Gastroesophageal sphincter (tissue), 4 donors: Measurements from ENCODE around the gene TXLNB. TPM values are rescaled to one million over a fixed set of nuclear protein-coding genes. Genes with fewer than 3 reads are reported as not detected.

Source experiments
- ATAC-seq: fragments of 150-250 bp; one replicate; pipeline ENCODE4 v1.9.1; 2016; ENCODE audit warnings: mild to moderate bottlenecking, moderate library complexity
- H3K27ac ChIP-seq, 4 donors: fragments of 200-600 bp; sonication (generic) in 3 of 4; 1 replicate in 3 of 4; 2 replicates in 1 of 4; pipeline ENCODE4 v1.5.1; 2016 to 2019
- H3K27me3 ChIP-seq: fragments of 200-600 bp; sonication (generic); one replicate; pipeline ENCODE4 v1.5.1; 2019
- H3K36me3 ChIP-seq, 2 donors: fragments of 200-600 bp; sonication (generic); one replicate each; pipeline ENCODE4 v1.5.1; 2019; ENCODE audit warnings: control low read depth in 1 of 2
- H3K4me1 ChIP-seq, 3 donors: fragments of 200-600 bp; sonication (generic); 1 replicate in 2 of 3; 2 replicates in 1 of 3; pipeline ENCODE4 v1.5.1; 2016 to 2019; ENCODE audit warnings: control low read depth in 2 of 3
- H3K4me3 ChIP-seq, 2 donors: fragments of 200-600 bp; sonication (generic); one replicate each; pipeline ENCODE4 v1.5.1; 2019; ENCODE audit warnings: mild to moderate bottlenecking in 1 of 2, moderate library complexity in 1 of 2
- H3K9me3 ChIP-seq, 3 donors: fragments of 200-600 bp; sonication (generic); one replicate each; pipeline ENCODE4 v1.5.1; 2017 to 2019; ENCODE audit warnings: control low read depth in 2 of 3
- EP300 ChIP-seq: sonication (generic); formaldehyde crosslinking; IDR thresholded peaks from one replicate; pipeline ENCODE4 v1.6.1; 2017; ENCODE audit warnings: antibody characterized with exemption, mild to moderate bottlenecking
- POLR2A ChIP-seq, 2 donors: fragments of 450-650 bp; IDR thresholded peaks; one replicate each; pipeline ENCODE4 v1.6.1; 2017; ENCODE audit warnings: antibody characterized with exemption in 2 of 2, mild to moderate bottlenecking in 2 of 2, moderate library complexity in 1 of 2
- POLR2AphosphoS5 ChIP-seq: sonication (generic); formaldehyde crosslinking; IDR thresholded peaks from one replicate; pipeline ENCODE4 v1.6.1; 2017; ENCODE audit warnings: antibody characterized with exemption
- WGBS, 2 donors: methylation state at CpG; one replicate each; pipeline ENCODE4 v1.1.5; 2018; ENCODE audit warnings: low coverage in 1 of 2; 5-methylcytosine and 5-hydroxymethylcytosine counted together
- total RNA-seq, 4 donors: library from RNA; depleted of rRNA; stranded (reverse); fragments of >200 nt; gene quantifications; one replicate each; pipeline ENCODE4 v1.1.0, GENCODE V29; 2016
- TF ChIP-seq, protein P1 (sequence below), 4 experiments: fragments of 200-600 bp in 2 of 4; fragments of 450-650 bp in 2 of 4; sonication (generic) in 1 of 4; IDR thresholded peaks; one replicate each; pipeline ENCODE4 v1.5.1; 2017 to 2019; ENCODE audit warnings: antibody characterized with exemption in 4 of 4, mild to moderate bottlenecking in 2 of 4, moderate library complexity in 2 of 4

Gene TXLNB
- total RNA-seq, 4 donors from 2014 or later: 0.67 to 5.4 (median 2.6) TPM

DNA sequence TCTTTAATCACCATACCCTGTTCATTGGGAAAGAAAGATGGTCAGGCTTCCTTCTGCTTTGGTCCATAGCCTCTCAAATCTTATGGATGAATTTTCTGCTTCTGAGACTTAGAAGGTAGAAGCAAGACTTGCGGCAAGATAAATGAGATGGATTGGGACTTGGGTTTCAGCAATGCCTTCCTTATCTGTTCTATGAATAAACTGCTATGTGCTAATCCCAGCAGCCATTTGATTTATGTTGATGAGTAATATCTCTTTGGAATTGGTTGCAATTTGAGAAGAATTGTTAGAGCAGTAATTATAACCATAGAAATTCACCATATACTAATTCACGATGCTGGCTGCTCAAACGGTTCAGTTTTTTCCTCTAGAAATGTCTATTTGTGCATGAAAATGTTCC lies 48.3 kb downstream of the TXLNB start:
- 86 to 88% methylated on average over 3 of the region's 3 CpGs for WGBS, 2 donors
- H3K27me3 ChIP-seq: no peaks in the 10 kb centered on the region
- no peaks in the 10 kb centered on the region for H3K36me3 ChIP-seq
- peaks cover 3 to 27% (median 4%) of the 10 kb centered on the region in 3 donors for H3K4me1 ChIP-seq
- H3K9me3 ChIP-seq: no peaks in the 10 kb centered on the region
- no peak overlapping the region for H3K27ac ChIP-seq
- no peak overlapping the region for H3K4me3 ChIP-seq
- no peak for ATAC-seq
- no peak for TF ChIP-seq POLR2A (IDR thresholded peaks at IDR 0.05)
- TF ChIP-seq POLR2AphosphoS5: no peak
- TF ChIP-seq, protein P1, sequence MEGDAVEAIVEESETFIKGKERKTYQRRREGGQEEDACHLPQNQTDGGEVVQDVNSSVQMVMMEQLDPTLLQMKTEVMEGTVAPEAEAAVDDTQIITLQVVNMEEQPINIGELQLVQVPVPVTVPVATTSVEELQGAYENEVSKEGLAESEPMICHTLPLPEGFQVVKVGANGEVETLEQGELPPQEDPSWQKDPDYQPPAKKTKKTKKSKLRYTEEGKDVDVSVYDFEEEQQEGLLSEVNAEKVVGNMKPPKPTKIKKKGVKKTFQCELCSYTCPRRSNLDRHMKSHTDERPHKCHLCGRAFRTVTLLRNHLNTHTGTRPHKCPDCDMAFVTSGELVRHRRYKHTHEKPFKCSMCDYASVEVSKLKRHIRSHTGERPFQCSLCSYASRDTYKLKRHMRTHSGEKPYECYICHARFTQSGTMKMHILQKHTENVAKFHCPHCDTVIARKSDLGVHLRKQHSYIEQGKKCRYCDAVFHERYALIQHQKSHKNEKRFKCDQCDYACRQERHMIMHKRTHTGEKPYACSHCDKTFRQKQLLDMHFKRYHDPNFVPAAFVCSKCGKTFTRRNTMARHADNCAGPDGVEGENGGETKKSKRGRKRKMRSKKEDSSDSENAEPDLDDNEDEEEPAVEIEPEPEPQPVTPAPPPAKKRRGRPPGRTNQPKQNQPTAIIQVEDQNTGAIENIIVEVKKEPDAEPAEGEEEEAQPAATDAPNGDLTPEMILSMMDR (IDR thresholded peaks at IDR 0.05): no peak
- no peak for TF ChIP-seq EP300

DNA sequence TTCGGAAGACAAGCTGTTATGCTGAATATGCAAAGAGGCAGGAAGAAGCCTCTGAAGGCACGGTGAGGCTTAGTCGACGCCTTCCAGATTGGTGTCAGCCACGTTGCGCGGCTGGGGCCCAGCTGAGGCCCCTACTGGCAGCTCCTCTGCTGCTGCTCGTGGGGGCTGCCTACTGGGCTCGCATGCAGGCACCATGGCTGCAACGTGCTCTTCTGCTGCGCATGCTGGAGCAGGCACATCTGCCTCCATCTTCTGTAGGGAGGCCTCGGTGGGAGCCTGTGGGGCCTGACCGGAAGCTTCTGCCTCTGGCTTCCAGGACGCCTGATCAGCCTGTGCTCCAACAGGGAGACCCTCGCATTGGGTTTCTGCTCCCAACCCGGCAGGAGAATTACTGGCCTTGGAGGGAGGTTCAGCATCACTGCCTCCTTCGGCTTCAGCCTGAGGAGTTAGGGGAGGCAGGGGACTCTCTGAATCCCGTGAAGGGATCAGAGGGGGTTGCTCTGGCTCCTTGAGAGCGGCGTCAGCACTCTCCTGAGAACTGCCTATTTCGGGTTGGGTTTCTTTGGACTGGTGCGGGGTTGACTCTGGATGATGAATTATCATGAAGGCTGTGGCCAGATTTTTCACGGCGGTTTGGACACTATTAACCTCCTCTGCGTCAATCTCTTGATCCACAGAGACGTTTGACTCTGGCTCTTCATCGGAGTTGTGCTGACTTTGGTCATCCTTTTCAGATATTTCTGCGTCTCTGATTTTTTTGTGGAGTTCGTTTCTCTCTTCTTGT lies 49.1 kb downstream of the TXLNB start:
- H3K4me3 ChIP-seq: no peak overlapping the region
- H3K9me3 ChIP-seq: no peaks in the 10 kb centered on the region
- no peaks in the 10 kb centered on the region for H3K27me3 ChIP-seq
- TF ChIP-seq POLR2A (IDR thresholded peaks at IDR 0.05): no peak
- TF ChIP-seq, protein P1 (IDR thresholded peaks at IDR 0.05): no peak
- TF ChIP-seq POLR2AphosphoS5: no peak
- peaks cover 3 to 28% (median 4%) of the 10 kb centered on the region in 3 donors for H3K4me1 ChIP-seq
- peak overlapping the region in 1 of 4 donors; percentile 18 for H3K27ac ChIP-seq
- no peaks in the 10 kb centered on the region for H3K36me3 ChIP-seq
- WGBS, 2 donors: 72 to 89% methylated on average over 1 to 18 of the region's 29 CpGs
- ATAC-seq: no peak

DNA sequence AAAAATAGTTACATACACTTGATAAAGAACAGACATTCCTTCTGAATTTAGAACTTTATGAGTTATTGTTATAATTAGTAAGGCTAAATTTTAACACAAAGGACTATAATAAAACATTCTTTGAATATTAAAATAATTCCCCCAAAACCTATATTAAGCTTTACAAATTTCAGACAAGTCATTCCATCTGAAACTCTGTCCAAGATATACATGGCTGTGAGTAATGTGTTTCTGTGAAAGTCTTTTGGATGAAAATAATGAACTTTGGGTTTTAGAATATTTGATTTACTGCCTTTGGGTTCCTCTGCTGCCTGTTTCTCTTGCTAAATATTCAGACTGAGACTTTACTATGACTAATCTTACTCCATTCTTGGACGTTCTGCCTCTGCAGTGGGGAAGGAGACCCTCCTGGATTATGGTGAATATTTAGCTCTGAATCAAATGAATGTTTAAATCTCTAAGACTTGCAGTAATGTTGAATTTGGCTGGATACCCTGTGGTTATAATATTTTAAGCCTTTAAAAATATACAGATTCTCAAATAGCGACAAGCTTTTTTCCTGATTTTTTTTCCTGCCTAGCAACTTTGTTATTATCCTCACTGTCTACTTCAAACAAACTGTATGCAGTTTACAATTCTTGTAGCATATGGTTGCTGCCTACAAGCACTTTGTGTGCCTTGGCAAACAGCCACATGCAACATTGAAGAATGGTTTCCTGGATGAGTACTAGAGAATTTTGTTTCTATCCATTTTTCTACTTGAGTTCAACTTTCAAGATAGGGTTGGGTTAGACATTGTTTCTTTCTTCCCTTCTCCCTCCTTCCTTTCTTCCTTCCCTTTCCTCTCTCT lies 51.4 kb downstream of the TXLNB start:
- Histone ChIP-seq H3K27me3 (no peaks in the 10 kb centered on the region), H3K9me3 (no peaks in the 10 kb centered on the region), H3K27ac (peak overlapping the region in 3 of 4 donors; percentile 34 to 49 (median 48)), H3K36me3 (no peaks in the 10 kb centered on the region), H3K4me1 (peaks cover 3 to 28% (median 4%) of the 10 kb centered on the region in 3 donors), H3K4me3 (no peak overlapping the region)
- ATAC-seq: no peak
- 8 to 28% methylated on average over 2 of the region's 2 CpGs for WGBS, 2 donors
- TF ChIP-seq EP300 (no peak), POLR2AphosphoS5 (no peak), POLR2A (IDR thresholded peaks at IDR 0.05) (no peak)
- TF ChIP-seq, protein P1 (IDR thresholded peaks at IDR 0.05): no peak

- H3K9me3 ChIP-seq: peaks cover 0 to 5% (median 0%) of the 10 kb centered on the region in 3 donors
- no peaks in the 10 kb centered on the region for H3K36me3 ChIP-seq
- TF ChIP-seq EP300 (no peak), POLR2AphosphoS5 (no peak)
- H3K4me3 ChIP-seq: no peak overlapping the region
- 21 to 29% methylated on average over 9 of the region's 10 CpGs for WGBS, 2 donors
- ATAC-seq: peak; percentile 32
- H3K27me3 ChIP-seq: no peaks in the 10 kb centered on the region
- peaks cover 3 to 28% (median 4%) of the 10 kb centered on the region in 3 donors for H3K4me1 ChIP-seq
- H3K27ac ChIP-seq: peak overlapping the region in 2 of 4 donors; percentile 5 to 20
Observed at GRCh38 chr6:139239064-139239463, 52.7 kb downstream of the TXLNB start.

GRCh38 chr6:139236105-139236504 lies 55.7 kb downstream of the TXLNB start:
- H3K4me1 ChIP-seq: peaks cover 3 to 25% (median 4%) of the 10 kb centered on the region in 3 donors
- H3K9me3 ChIP-seq: peaks cover 0 to 5% (median 0%) of the 10 kb centered on the region in 3 donors
- no peak for ATAC-seq
- TF ChIP-seq POLR2A (IDR thresholded peaks at IDR 0.05) (no peak), POLR2AphosphoS5 (no peak), EP300 (no peak)
- TF ChIP-seq, protein P1 (IDR thresholded peaks at IDR 0.05): no peak
- H3K4me3 ChIP-seq: no peak overlapping the region
- H3K27ac ChIP-seq: no peak overlapping the region
- no peaks in the 10 kb centered on the region for H3K27me3 ChIP-seq
- WGBS, 2 donors: 75 to 93% methylated on average over 4 to 5 of the region's 5 CpGs
- no peaks in the 10 kb centered on the region for H3K36me3 ChIP-seq
